Measurements from ENCODE around the gene STPG3. TPM values are rescaled to one million over a fixed set of nuclear protein-coding genes. Genes with fewer than 3 reads are reported as not detected.
A peak's percentile ranks its signal among the peaks of the same experiment; 100 is the strongest.

The STPG3 gene
- total RNA-seq, 2 donors from 2014 or later: 0.63 TPM; not detected in 1

GRCh38 chr9:137217276-137218211 lies 33.5 kb upstream of the STPG3 start:
- ATAC-seq (replicated peaks in 1 of 2): no peak
- H3K4me1 Mint-ChIP-seq (ENCODE audit: low read depth): no peaks in the 10 kb centered on the region
- no peaks in the 10 kb centered on the region for H3K9me3 Mint-ChIP-seq
- H3K4me3 Mint-ChIP-seq: no peak overlapping the region
- DNase-seq: no peak
- H3K27me3 Mint-ChIP-seq (ENCODE audit: low read depth): no peaks in the 10 kb centered on the region
- H3K36me3 Mint-ChIP-seq (ENCODE audit: insufficient read depth in 2 of 2): peaks cover 0 to 2% of the 10 kb centered on the region in 2 donors
- H3K27ac Mint-ChIP-seq: no peak overlapping the region

GRCh38 chr9:137218212-137218753 lies 32.8 kb upstream of the STPG3 start:
- DNase-seq (no peak), ATAC-seq (replicated peaks in 1 of 2) (no peak)
- no peaks in the 10 kb centered on the region for H3K27me3 Mint-ChIP-seq (ENCODE audit: low read depth)
- H3K4me1 Mint-ChIP-seq (ENCODE audit: low read depth): peaks cover 5% of the 10 kb centered on the region
- H3K36me3 Mint-ChIP-seq (ENCODE audit: insufficient read depth in 2 of 2): peaks cover 0 to 2% of the 10 kb centered on the region in 2 donors
- H3K9me3 Mint-ChIP-seq: no peaks in the 10 kb centered on the region
- no peak overlapping the region for H3K27ac Mint-ChIP-seq
- H3K4me3 Mint-ChIP-seq: no peak overlapping the region

- Mint-ChIP-seq H3K4me3 (no peak overlapping the region), H3K36me3 (ENCODE audit: insufficient read depth in 2 of 2) (peaks cover 0 to 2% of the 10 kb centered on the region in 2 donors), H3K27ac (no peak overlapping the region), H3K27me3 (ENCODE audit: low read depth) (no peaks in the 10 kb centered on the region), H3K9me3 (no peaks in the 10 kb centered on the region), H3K4me1 (ENCODE audit: low read depth) (peaks cover 5% of the 10 kb centered on the region)
- ATAC-seq (replicated peaks in 1 of 2): no peak
- DNase-seq: no peak
Measured at GRCh38 chr9:137218754-137219271, 32.3 kb upstream of the STPG3 start.

GRCh38 chr9:137219757-137220316 lies 31.2 kb upstream of the STPG3 start:
- Mint-ChIP-seq H3K36me3 (ENCODE audit: insufficient read depth in 2 of 2) (peaks cover 0 to 2% of the 10 kb centered on the region in 2 donors), H3K9me3 (no peaks in the 10 kb centered on the region), H3K27ac (no peak overlapping the region), H3K27me3 (ENCODE audit: low read depth) (no peaks in the 10 kb centered on the region), H3K4me1 (ENCODE audit: low read depth) (peaks cover 5% of the 10 kb centered on the region), H3K4me3 (peak overlapping the region in 1 of 2 donors; percentile 52)
- DNase-seq: no peak
- ATAC-seq (replicated peaks in 1 of 2): no peak

- Mint-ChIP-seq H3K36me3 (ENCODE audit: insufficient read depth in 2 of 2) (peaks cover 0 to under 1% of the 10 kb centered on the region in 2 donors), H3K27me3 (ENCODE audit: low read depth) (no peaks in the 10 kb centered on the region), H3K4me1 (ENCODE audit: low read depth) (peaks cover 5% of the 10 kb centered on the region), H3K27ac (no peak overlapping the region), H3K9me3 (no peaks in the 10 kb centered on the region), H3K4me3 (peak overlapping the region; percentile 33 to 54)
- DNase-seq (no peak), ATAC-seq (replicated peaks in 1 of 2) (no peak)
Measured at GRCh38 chr9:137220317-137221094, 30.6 kb upstream of the STPG3 start.

GRCh38 chr9:137221095-137221505 lies 30.0 kb upstream of the STPG3 start:
- H3K4me1 Mint-ChIP-seq (ENCODE audit: low read depth): peaks cover 5% of the 10 kb centered on the region
- H3K27ac Mint-ChIP-seq: no peak overlapping the region
- H3K36me3 Mint-ChIP-seq (ENCODE audit: insufficient read depth in 2 of 2): no peaks in the 10 kb centered on the region
- no peaks in the 10 kb centered on the region for H3K27me3 Mint-ChIP-seq (ENCODE audit: low read depth)
- H3K9me3 Mint-ChIP-seq: no peaks in the 10 kb centered on the region
- ATAC-seq (replicated peaks in 1 of 2) (no peak), DNase-seq (no peak)
- peak overlapping the region; percentile 33 to 54 for H3K4me3 Mint-ChIP-seq

GRCh38 chr9:137221506-137222111 lies 29.5 kb upstream of the STPG3 start:
- Mint-ChIP-seq H3K36me3 (ENCODE audit: insufficient read depth in 2 of 2) (no peaks in the 10 kb centered on the region), H3K27ac (no peak overlapping the region), H3K27me3 (ENCODE audit: low read depth) (no peaks in the 10 kb centered on the region), H3K9me3 (no peaks in the 10 kb centered on the region), H3K4me1 (ENCODE audit: low read depth) (peaks cover 5% of the 10 kb centered on the region), H3K4me3 (peak overlapping the region in 1 of 2 donors; percentile 22)
- no peak for ATAC-seq (replicated peaks in 1 of 2)
- DNase-seq: peak in 1 of 2 donors; percentile 29

GRCh38 chr9:137222190-137223077 lies 28.7 kb upstream of the STPG3 start, which contains the start of gene RNF208:
Gene RNF208 (minus strand): TSS chr9:137222240. CDS start chr9:137221212, 1,028 bp downstream.
- no peak for ATAC-seq (replicated peaks in 1 of 2)
- H3K9me3 Mint-ChIP-seq: no peaks in the 10 kb centered on the region

GRCh38 chr9:137223078-137223970 lies 27.8 kb upstream of the STPG3 start:
- peak overlapping the region; percentile 70 for H3K27ac Mint-ChIP-seq
- H3K9me3 Mint-ChIP-seq: no peaks in the 10 kb centered on the region
- H3K36me3 Mint-ChIP-seq (ENCODE audit: insufficient read depth in 2 of 2): no peaks in the 10 kb centered on the region
- DNase-seq (peak; percentile 98 to 99), ATAC-seq (replicated peaks in 1 of 2) (peak; percentile 86 to 88)
- peaks cover 6% of the 10 kb centered on the region for H3K27me3 Mint-ChIP-seq (ENCODE audit: low read depth)
- H3K4me3 Mint-ChIP-seq: peak overlapping the region; percentile 88 to 89
- H3K4me1 Mint-ChIP-seq (ENCODE audit: low read depth): peaks cover 10% of the 10 kb centered on the region

More at GRCh38 chr9:137222190-137223077, 28.7 kb upstream of the STPG3 start, which contains the start of gene RNF208:
- Mint-ChIP-seq H3K27ac (peak within 1 kb of the TSS; percentile 70), H3K36me3 (ENCODE audit: insufficient read depth in 2 of 2) (no peaks in the 10 kb centered on the region), H3K4me1 (ENCODE audit: low read depth) (peaks cover 6% of the 10 kb centered on the region), H3K27me3 (ENCODE audit: low read depth) (peaks cover 2% of the 10 kb centered on the region), H3K4me3 (peak within 1 kb of the TSS; percentile 88 to 89)
- DNase-seq: peak in 1 of 2 donors; percentile 32

- Mint-ChIP-seq H3K27ac (no peak within 1 kb of the TSS), H3K4me3 (peak within 1 kb of the TSS; percentile 88 to 89)
Measured at GRCh38 chr9:137224830-137225694, 26.0 kb upstream of the STPG3 start, which contains the start of gene CYSRT1. Gene CYSRT1 (plus strand): TSS chr9:137225174. CDS start chr9:137225622, 448 bp downstream.

More at GRCh38 chr9:137224830-137225694, 26.0 kb upstream of the STPG3 start, which contains the start of gene CYSRT1:
- ATAC-seq (replicated peaks in 1 of 2) (peak in 1 of 2 donors; percentile 20), DNase-seq (peak; percentile 48 to 50)
- H3K27me3 Mint-ChIP-seq (ENCODE audit: low read depth): peaks cover 6% of the 10 kb centered on the region
- no peaks in the 10 kb centered on the region for H3K9me3 Mint-ChIP-seq
- H3K36me3 Mint-ChIP-seq (ENCODE audit: insufficient read depth in 2 of 2): no peaks in the 10 kb centered on the region
- H3K4me1 Mint-ChIP-seq (ENCODE audit: low read depth): peaks cover 10% of the 10 kb centered on the region
